Measurements from ENCODE around the gene ATAD3A.

The ATAD3A gene

GRCh38 chr1:1539310-1540089, 27.5 kb downstream of the ATAD3A start:
- DNase-seq (ENCODE audit: low read depth in 2 of 2), result no peak

- peak; percentile 52 to 55 for DNase-seq (ENCODE audit: low read depth in 2 of 2)
Measured at GRCh38 chr1:1540090-1540817, 28.3 kb downstream of the ATAD3A start, which contains the start of gene TMEM240. Gene TMEM240 (minus strand): TSS chr1:1540624. CDS start chr1:1540346, 278 bp downstream.

GRCh38 chr1:1540818-1541628, 29.1 kb downstream of the ATAD3A start:
- DNase-seq (ENCODE audit: low read depth in 2 of 2), result no peak

GRCh38 chr1:1541956-1542765, 30.2 kb downstream of the ATAD3A start:
- no peak for DNase-seq (ENCODE audit: low read depth in 2 of 2)

DNA sequence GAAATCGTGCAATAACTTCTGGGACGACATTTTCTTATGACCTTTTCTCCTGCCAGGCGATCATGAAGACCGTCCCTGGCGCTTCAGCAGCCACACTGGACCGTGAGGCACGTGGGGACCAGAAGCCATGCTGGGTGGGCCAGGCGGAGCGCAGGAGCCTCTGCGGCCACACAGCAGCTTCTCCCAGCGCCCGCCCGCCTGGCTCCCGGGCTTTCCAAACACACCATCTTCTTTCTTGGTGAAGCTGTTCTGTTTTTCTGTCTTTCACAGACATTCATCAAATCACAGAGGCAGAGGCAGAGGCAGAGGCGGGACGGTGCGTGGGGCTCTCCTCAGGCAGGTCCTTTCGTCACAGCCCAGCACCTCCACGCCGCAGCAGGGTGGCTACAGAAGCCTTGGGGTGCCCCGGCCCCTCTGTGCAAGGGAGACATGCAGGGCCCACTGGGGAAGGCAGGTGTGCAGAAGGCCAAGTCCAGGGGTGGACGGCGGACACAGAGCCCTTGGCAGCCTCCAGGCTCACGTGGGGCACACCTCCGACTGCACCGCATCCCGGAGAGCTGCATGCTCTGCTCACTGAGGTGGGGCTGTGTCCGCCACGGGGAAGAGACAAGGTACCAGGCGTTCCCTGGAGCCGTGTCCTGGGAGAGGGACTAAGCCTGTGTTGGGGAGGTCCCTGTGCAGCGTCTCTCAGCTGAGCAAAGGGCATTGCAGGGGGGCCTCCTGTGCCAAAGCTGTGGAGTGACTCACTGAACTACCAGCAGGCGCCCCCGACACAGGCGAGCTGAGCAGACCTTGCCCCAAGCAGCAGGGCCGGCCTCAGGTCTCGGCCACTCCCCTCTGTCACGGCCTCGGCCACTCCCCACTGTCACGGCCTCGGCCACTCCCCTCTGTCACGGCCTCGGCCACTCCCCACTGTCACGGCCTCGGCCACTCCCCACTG, 31.1 kb downstream of the ATAD3A start:
- DNase-seq (ENCODE audit: low read depth in 2 of 2), result no peak

- DNase-seq (ENCODE audit: low read depth in 2 of 2), result no peak
Measured at GRCh38 chr1:1543706-1544099, 31.7 kb downstream of the ATAD3A start.

- DNase-seq (ENCODE audit: low read depth in 2 of 2), result no peak
Measured at GRCh38 chr1:1544544-1544943, 32.6 kb downstream of the ATAD3A start.

DNA sequence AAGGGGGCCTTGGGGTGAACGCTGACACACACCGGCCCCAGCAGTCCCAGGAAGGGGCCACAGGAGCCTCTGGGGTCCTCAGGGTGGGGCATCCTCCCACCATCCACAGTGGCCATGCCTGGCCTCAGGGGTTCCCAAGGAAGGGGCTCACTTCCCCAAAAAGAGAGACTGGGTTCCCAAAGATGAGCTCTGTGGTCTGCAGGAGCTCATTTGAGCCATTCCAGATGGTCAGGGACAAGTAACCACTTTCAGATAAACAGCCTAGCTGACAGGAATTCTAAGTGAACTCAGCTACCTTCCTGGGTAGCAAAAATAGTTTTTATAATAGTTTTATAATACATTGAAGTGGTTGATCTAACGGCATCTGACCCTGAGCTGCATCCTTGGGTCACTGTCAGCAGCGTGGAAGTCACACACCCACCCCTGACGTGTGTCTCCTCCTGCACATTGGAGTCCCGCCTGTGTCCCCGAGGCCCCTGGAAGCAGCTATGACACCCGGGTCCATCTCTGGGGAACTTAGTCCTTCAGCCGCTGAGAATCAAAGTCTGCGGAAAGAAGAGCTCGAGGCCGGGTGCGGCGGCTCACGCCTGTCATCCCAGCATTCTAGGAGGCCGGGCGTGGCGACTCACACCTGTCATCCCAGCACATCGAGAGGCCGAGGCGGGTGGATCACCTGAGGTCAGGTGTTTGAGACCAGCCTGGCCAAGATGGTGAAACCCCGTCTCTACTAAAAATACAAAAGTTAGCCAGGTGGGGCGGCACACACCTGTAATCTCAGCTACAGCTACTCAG, 34.2 kb downstream of the ATAD3A start:
- no peak for DNase-seq (ENCODE audit: low read depth in 2 of 2)

- no peak for DNase-seq (ENCODE audit: low read depth in 2 of 2)
Measured at GRCh38 chr1:1547011-1547410, 35.0 kb downstream of the ATAD3A start.

- DNase-seq (ENCODE audit: low read depth in 2 of 2), result no peak
Measured at GRCh38 chr1:1547476-1547875, 35.5 kb downstream of the ATAD3A start.

DNA sequence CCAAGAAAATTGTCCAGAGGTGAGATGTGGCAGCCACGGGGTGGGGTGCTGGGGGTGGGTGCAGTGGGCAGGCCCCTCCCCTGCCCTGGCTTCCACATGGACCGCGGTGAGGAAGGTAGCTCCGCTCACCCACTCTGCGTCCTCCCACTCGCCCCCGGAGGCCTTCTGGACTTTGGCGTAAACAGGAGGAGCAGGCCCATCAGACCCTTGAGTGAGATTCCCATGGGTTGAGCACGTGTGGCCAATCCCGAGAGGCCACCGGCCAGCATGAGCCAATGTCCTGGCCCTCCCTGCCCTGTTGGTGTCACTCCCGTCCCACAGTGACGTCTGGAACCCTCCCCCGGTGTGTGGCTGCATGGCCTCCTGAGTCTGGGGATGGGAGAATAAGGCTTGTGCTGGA, 36.6 kb downstream of the ATAD3A start:
- no peak for DNase-seq (ENCODE audit: low read depth in 2 of 2)

- DNase-seq (ENCODE audit: low read depth in 2 of 2), result no peak
Measured at GRCh38 chr1:1550087-1550486, 38.1 kb downstream of the ATAD3A start.

DNA sequence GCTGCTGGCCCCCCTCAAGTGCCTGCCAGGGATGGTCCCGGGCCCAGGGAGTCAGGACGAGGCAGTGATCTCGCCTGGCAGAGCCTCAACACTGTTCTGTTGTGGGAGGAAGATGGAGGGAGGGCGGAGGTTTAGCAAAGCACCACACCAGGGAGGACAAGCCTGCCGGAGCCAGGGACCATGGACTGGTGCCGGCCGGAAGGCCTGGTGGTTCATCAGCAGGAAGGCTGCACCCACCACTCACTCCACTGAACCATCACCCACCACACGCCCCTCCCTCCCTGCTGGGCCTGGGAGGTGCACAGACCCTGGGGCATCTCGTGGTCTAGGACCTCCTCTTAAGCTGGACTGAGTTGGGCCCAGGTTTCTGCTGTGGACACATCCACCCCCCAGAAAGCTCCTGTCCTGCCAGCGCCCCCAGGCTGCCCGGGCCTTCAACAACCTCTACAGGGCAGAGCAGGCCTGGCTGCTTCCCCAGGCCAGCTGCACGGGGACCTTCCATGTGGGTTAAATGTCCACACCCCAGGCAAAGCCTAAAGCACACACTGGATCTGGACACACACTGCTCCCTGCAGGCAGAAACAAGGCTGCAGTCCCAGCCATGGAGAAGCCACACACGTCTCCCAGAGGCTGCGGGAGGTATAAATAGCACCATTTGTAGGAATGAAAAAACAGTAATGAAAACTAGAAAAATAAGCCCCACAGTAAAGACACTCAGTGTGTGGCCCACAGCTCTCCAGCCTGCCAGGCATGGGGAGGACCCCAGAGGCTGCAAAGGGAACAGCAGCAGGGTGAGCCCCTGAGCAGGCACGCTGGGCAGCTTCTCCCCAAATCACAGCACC, 38.9 kb downstream of the ATAD3A start:
- peak in 1 of 2 experiments; percentile 13 for DNase-seq (ENCODE audit: low read depth in 2 of 2)

- no peak for DNase-seq (ENCODE audit: low read depth in 2 of 2)
Measured at GRCh38 chr1:1551524-1552262, 39.7 kb downstream of the ATAD3A start.

- no peak for DNase-seq (ENCODE audit: low read depth in 2 of 2)
Measured at GRCh38 chr1:1552263-1552639, 40.3 kb downstream of the ATAD3A start.

DNA sequence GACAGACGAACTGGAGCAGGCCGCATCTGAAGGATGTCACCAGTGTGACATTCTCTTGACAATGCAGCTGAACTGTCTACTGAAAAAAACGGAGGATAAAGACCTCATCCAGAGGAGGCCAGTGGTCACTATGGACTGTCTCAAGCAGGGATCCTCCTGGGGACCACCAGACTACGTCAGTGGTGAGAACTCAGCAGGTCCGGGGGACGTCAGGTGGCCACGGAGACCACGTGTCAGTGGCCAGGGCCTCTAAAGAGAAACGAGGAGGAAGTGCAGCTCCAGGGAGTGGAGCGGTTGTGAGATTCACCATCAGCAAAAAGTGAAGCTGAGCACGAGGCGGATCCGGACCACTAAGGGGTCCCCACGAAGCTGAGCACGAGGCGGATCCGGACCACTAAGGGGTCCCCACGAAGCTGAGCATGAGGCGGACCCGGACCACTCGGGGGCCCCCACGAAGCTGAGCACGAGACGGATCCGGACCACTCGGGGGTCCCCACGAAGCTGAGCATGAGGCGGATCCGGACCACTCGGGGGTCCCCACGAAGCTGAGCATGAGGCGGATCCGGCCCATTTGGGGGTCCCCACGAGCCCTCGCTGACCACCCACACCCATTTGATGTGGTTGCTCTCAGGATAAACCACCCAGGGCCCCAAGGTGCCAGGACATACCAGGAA, 42.0 kb downstream of the ATAD3A start:
- DNase-seq (ENCODE audit: low read depth in 2 of 2), result no peak

DNA sequence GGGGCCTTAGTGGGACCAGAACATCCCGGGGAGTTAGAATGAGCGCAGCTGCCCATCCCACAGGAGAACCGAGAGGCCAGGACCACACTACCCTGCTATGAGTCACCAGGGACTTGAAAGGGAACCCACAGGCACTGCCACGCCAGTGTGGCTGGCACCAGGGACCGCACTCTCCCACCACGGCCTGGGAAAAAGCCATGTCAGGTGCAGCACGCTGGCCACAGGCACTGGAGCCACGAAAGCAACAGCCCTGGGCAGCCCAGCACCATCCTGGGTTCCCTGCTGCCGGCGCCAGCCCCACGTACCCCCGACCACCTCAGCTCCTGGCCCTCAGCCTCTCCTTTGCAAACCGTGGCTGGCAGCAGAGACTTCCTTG, 42.6 kb downstream of the ATAD3A start:
- DNase-seq (ENCODE audit: low read depth in 2 of 2), result no peak
